WI38 (cell line): ENCODE data around the gene TRIM37.

Experiments
- H3K4me3 ChIP-seq: 2 replicates; pipeline ENCODE4 v1.5.1; 2011; ENCODE audit warnings: low read depth, mild to moderate bottlenecking, control low read depth, low read length
- TF ChIP-seq, protein P1 (sequence below): IDR thresholded peaks from 2 replicates; pipeline ENCODE4 v1.5.1; 2012; ENCODE audit warnings: low read depth, mild to moderate bottlenecking, control low read depth, low read length

Gene TRIM37

GRCh38 chr17:59067340-59067739 lies 39.3 kb downstream of the TRIM37 start:
- TF ChIP-seq, protein P1, sequence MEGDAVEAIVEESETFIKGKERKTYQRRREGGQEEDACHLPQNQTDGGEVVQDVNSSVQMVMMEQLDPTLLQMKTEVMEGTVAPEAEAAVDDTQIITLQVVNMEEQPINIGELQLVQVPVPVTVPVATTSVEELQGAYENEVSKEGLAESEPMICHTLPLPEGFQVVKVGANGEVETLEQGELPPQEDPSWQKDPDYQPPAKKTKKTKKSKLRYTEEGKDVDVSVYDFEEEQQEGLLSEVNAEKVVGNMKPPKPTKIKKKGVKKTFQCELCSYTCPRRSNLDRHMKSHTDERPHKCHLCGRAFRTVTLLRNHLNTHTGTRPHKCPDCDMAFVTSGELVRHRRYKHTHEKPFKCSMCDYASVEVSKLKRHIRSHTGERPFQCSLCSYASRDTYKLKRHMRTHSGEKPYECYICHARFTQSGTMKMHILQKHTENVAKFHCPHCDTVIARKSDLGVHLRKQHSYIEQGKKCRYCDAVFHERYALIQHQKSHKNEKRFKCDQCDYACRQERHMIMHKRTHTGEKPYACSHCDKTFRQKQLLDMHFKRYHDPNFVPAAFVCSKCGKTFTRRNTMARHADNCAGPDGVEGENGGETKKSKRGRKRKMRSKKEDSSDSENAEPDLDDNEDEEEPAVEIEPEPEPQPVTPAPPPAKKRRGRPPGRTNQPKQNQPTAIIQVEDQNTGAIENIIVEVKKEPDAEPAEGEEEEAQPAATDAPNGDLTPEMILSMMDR = no peak

GRCh38 chr17:59062509-59062908 lies 44.2 kb downstream of the TRIM37 start:
- TF ChIP-seq, protein P1 = no peak
- no peak overlapping the region for H3K4me3 ChIP-seq

More at GRCh38 chr17:59067340-59067739, 39.3 kb downstream of the TRIM37 start:
- H3K4me3 ChIP-seq = no peak overlapping the region

DNA sequence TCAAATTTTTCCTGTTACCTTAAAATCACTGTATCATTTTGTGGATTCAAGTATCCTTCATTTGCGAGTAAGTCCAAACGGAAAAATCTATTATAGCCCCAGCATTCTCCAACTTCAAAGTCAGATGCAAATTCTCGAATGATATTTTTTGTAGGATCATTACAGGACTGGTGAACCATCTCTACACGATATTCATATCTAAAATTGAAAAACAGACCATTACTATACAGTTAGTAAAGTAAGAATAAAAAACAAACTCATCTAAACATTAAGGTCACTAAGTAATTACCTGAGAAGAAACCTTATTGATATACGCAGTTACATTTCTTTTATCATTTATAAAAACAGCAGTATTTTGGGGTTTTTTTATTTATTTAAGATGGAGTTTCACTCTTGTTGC lies 49.8 kb downstream of the TRIM37 start:
- H3K4me3 ChIP-seq = no peak overlapping the region
- TF ChIP-seq, protein P1 = no peak

- H3K4me3 ChIP-seq = no peak overlapping the region
- TF ChIP-seq, protein P1 = no peak
These were observed 56.9 kb downstream of the TRIM37 start for GRCh38 chr17:59049798-59050197.

DNA sequence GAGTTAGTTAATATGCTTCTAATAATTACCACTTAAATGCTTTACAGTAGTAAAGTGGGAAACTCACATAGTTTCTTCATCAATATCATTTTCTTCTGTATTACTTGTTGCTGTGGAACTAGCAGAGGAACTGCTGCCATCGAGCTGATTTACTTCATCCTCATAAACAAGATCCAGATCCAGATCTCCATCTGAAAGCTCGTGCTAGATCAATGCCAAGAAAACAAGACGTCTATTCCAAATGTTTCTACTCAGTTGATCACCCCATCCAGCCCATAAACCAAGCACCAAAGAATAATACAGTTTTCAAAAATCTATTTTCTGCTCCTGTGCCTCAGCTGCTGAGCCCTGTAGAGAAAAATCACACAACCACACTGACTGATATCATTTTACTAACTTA lies 59.1 kb downstream of the TRIM37 start:
- H3K4me3 ChIP-seq = no peak overlapping the region
- TF ChIP-seq, protein P1 = no peak

- no peak overlapping the region for H3K4me3 ChIP-seq
- TF ChIP-seq, protein P1 = no peak
These were observed 60.5 kb downstream of the TRIM37 start for GRCh38 chr17:59046192-59046591.

GRCh38 chr17:59038734-59039133 lies 67.9 kb downstream of the TRIM37 start:
- TF ChIP-seq, protein P1 = no peak
- H3K4me3 ChIP-seq = no peak overlapping the region
